OCI-LY1 (cell line): ENCODE measurements around the gene SCN8A.

Source experiments
- EZH2 ChIP-seq: fragments of 200-600 bp; sonication (generic), shearing (Covaris generic); IDR thresholded peaks from 2 replicates; pipeline ENCODE4 v1.8.0; 2017; ENCODE audit warnings: borderline replicate concordance, mixed run types, mild to moderate bottlenecking, antibody characterized with exemption, low read length, moderate library complexity, mixed read lengths
- TF ChIP-seq, protein P1 (sequence below): fragments of 200-600 bp; sonication (generic), shearing (Covaris generic); IDR thresholded peaks from 2 replicates; pipeline ENCODE4 v1.5.1; 2017; ENCODE audit warnings: mild to moderate bottlenecking, antibody characterized with exemption, low read length, moderate library complexity, mixed read lengths

DNA sequence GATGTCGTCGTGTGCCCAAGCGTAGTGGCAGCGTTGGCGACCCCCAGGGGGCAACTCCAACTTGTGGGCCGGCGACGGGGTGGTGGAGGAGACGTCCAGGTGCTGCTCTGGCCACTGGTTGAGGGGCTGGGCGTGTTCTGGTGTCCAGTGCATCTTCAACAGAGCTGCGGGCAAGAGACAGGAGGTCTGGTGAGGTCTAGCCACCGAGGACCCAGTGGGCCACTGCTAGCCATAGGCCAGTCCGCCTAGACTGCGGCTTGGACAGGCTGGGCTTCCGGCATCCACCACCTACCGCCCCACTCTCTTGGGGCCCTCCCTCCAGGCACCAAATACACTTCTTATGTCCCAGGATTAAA, 231.2 kb downstream of the SCN8A start:
- TF ChIP-seq, protein P1, sequence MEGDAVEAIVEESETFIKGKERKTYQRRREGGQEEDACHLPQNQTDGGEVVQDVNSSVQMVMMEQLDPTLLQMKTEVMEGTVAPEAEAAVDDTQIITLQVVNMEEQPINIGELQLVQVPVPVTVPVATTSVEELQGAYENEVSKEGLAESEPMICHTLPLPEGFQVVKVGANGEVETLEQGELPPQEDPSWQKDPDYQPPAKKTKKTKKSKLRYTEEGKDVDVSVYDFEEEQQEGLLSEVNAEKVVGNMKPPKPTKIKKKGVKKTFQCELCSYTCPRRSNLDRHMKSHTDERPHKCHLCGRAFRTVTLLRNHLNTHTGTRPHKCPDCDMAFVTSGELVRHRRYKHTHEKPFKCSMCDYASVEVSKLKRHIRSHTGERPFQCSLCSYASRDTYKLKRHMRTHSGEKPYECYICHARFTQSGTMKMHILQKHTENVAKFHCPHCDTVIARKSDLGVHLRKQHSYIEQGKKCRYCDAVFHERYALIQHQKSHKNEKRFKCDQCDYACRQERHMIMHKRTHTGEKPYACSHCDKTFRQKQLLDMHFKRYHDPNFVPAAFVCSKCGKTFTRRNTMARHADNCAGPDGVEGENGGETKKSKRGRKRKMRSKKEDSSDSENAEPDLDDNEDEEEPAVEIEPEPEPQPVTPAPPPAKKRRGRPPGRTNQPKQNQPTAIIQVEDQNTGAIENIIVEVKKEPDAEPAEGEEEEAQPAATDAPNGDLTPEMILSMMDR = no peak
- TF ChIP-seq EZH2 = no peak
